Uterus (tissue), 2 donors: ENCODE measurements around the gene ACTR6.

Experiments
- POLR2A ChIP-seq, 2 donors: fragments of 450-650 bp; IDR thresholded peaks; one replicate each; pipeline ENCODE4 v1.6.1; 2016; ENCODE audit warnings: antibody characterized with exemption in 2 of 2, mild to moderate bottlenecking in 1 of 2, moderate library complexity in 1 of 2
- TF ChIP-seq, protein P1 (sequence below), 4 experiments: fragments of 200-600 bp in 2 of 4; fragments of 450-650 bp in 2 of 4; sonication (generic) in 2 of 4; IDR thresholded peaks; one replicate each; pipeline ENCODE4 v1.5.1; 2016 to 2019; ENCODE audit warnings: antibody characterized with exemption in 4 of 4, mild to moderate bottlenecking in 2 of 4, moderate library complexity in 1 of 4

DNA sequence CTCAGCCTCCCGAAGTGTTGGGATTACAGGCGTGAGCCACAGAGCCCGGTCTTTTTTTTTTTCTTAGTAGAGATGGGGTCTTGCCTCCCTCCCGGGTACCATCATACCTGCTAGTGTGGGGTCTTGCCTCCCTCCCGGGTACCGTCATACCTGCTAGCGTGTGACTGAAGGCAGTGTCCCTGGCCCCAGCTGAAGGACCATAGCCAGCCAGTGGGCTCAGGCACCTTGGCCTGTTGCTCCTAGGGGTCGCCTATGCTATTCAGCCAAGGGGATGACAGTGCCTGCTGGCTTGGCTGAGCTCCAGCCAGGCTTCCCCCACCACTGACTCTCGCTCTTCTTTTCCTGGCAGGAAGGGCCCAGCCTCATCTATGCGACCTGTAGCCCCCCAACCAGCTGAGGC, 47.5 kb upstream of the ACTR6 start:
- no peak for TF ChIP-seq POLR2A (IDR thresholded peaks at IDR 0.05)
- TF ChIP-seq, protein P1, sequence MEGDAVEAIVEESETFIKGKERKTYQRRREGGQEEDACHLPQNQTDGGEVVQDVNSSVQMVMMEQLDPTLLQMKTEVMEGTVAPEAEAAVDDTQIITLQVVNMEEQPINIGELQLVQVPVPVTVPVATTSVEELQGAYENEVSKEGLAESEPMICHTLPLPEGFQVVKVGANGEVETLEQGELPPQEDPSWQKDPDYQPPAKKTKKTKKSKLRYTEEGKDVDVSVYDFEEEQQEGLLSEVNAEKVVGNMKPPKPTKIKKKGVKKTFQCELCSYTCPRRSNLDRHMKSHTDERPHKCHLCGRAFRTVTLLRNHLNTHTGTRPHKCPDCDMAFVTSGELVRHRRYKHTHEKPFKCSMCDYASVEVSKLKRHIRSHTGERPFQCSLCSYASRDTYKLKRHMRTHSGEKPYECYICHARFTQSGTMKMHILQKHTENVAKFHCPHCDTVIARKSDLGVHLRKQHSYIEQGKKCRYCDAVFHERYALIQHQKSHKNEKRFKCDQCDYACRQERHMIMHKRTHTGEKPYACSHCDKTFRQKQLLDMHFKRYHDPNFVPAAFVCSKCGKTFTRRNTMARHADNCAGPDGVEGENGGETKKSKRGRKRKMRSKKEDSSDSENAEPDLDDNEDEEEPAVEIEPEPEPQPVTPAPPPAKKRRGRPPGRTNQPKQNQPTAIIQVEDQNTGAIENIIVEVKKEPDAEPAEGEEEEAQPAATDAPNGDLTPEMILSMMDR (IDR thresholded peaks at IDR 0.05): no peak
